LNCaP clone FGC (cell line): ENCODE data around the gene ACSBG1.

Source experiments
- DNase-seq: peaks from one replicate; pipeline ENCODE4 v3.0.0-alpha.2; 2011; ENCODE audit warnings: low read depth
- H3K4me3 ChIP-seq: 2 replicates; pipeline ENCODE4 v1.5.1; 2011; ENCODE audit warnings: mild to moderate bottlenecking, low read depth, low read length, control low read depth
- TF ChIP-seq, protein P1 (sequence below): IDR thresholded peaks from 2 replicates; pipeline ENCODE4 v1.5.1; 2012; ENCODE audit warnings: mild to moderate bottlenecking; ENCODE audit not compliant: control insufficient read depth, insufficient read depth; ENCODE audit errors: extremely low read depth

The ACSBG1 gene

DNA sequence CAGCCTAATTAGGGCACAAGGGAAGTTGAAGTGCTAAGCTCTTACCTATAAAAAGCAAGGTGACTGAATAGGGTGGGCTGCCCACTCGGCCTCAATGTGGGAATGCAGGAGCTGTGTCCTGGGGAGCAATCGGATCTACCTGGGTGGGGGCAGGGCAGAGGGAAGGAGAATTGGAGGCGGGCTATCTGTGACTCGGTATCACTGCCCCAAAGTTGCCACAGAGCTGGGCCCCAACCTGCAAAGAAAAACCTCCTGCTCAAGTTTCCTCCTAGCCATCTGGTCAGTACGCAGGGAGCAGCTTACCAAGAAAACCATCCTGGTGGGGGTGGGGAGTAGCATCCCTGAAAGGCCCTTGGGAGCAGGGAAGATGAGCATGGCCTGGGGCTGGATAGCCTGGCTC, 113.8 kb downstream of the ACSBG1 start:
- H3K4me3 ChIP-seq, result no peak overlapping the region
- TF ChIP-seq, protein P1, sequence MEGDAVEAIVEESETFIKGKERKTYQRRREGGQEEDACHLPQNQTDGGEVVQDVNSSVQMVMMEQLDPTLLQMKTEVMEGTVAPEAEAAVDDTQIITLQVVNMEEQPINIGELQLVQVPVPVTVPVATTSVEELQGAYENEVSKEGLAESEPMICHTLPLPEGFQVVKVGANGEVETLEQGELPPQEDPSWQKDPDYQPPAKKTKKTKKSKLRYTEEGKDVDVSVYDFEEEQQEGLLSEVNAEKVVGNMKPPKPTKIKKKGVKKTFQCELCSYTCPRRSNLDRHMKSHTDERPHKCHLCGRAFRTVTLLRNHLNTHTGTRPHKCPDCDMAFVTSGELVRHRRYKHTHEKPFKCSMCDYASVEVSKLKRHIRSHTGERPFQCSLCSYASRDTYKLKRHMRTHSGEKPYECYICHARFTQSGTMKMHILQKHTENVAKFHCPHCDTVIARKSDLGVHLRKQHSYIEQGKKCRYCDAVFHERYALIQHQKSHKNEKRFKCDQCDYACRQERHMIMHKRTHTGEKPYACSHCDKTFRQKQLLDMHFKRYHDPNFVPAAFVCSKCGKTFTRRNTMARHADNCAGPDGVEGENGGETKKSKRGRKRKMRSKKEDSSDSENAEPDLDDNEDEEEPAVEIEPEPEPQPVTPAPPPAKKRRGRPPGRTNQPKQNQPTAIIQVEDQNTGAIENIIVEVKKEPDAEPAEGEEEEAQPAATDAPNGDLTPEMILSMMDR, result no peak
- no peak for DNase-seq
